Esophagus muscularis mucosa (tissue), 3 donors: ENCODE measurements around the gene LGI1.

Experiments used
- POLR2A ChIP-seq: fragments of 450-650 bp; IDR thresholded peaks from one replicate; pipeline ENCODE4 v1.6.1; 2017; ENCODE audit warnings: antibody characterized with exemption, moderate library complexity, mild to moderate bottlenecking, low read depth
- TF ChIP-seq, protein P1 (sequence below), 3 experiments: fragments of 200-600 bp in 2 of 3; fragments of 450-650 bp in 1 of 3; sonication (generic) in 2 of 3; IDR thresholded peaks; one replicate each; pipeline ENCODE4 v1.5.1; 2017 to 2019; ENCODE audit warnings: antibody characterized with exemption in 3 of 3, mild to moderate bottlenecking in 2 of 3, moderate library complexity in 1 of 3

DNA sequence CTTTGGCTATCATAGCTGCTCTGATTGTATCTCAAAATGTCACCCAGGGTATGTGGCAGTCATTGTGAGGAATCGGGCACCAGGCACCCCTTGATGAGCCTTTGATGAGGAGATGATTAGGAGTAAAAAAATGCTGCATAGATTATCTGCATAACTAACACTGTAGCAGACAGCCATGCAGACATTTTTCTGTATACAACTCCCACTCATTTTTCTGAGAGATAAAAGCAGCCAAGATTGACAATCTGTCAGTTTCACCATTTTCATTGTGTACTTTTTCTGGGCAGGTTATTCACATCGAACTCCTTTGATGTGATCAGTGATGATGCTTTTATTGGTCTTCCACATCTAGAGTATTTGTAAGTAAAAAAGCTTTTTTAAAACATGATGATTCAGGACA, 19.4 kb downstream of the LGI1 start:
- TF ChIP-seq, protein P1, sequence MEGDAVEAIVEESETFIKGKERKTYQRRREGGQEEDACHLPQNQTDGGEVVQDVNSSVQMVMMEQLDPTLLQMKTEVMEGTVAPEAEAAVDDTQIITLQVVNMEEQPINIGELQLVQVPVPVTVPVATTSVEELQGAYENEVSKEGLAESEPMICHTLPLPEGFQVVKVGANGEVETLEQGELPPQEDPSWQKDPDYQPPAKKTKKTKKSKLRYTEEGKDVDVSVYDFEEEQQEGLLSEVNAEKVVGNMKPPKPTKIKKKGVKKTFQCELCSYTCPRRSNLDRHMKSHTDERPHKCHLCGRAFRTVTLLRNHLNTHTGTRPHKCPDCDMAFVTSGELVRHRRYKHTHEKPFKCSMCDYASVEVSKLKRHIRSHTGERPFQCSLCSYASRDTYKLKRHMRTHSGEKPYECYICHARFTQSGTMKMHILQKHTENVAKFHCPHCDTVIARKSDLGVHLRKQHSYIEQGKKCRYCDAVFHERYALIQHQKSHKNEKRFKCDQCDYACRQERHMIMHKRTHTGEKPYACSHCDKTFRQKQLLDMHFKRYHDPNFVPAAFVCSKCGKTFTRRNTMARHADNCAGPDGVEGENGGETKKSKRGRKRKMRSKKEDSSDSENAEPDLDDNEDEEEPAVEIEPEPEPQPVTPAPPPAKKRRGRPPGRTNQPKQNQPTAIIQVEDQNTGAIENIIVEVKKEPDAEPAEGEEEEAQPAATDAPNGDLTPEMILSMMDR (IDR thresholded peaks at IDR 0.05) = no peak
- TF ChIP-seq POLR2A = no peak
